Upper lobe of left lung (tissue), 6 donors: ENCODE results near the gene RILPL1. TPM values are rescaled to one million over a fixed set of nuclear protein-coding genes. Genes with fewer than 3 reads are reported as not detected.
"Not testable (repeated sequence)": the region's sequence is repeated elsewhere in the genome, so short reads cannot be mapped to it uniquely, and the experiment has no call there.

Experiments
- ATAC-seq, 2 donors: fragments of 200-7000 bp; cut with Tn5 transposase; one replicate each; pipeline ENCODE4 v1.9.1; 2022; ENCODE audit warnings: mild to moderate bottlenecking in 2 of 2, moderate library complexity in 2 of 2; ENCODE audit not compliant: low FRiP score in 2 of 2
- DNase-seq, 2 donors: peaks; one replicate each; pipeline ENCODE4 v3.0.0-alpha.2; 2019 to 2020
- H3K27ac ChIP-seq, 4 donors: fragments of 200-600 bp; sonication (generic); one replicate each; pipeline ENCODE4 v1.5.1; 2016 to 2019
- H3K27me3 ChIP-seq, 4 donors: fragments of 200-600 bp; sonication (generic); one replicate each; pipeline ENCODE4 v1.5.1; 2017 to 2019
- H3K36me3 ChIP-seq, 4 donors: fragments of 200-600 bp; sonication (generic); one replicate each; pipeline ENCODE4 v1.5.1; 2016 to 2019
- H3K4me1 ChIP-seq, 4 donors: fragments of 200-600 bp; sonication (generic); one replicate each; pipeline ENCODE4 v1.5.1; 2018 to 2019
- H3K4me3 ChIP-seq, 4 donors: fragments of 200-600 bp; sonication (generic); one replicate each; pipeline ENCODE4 v1.5.1; 2017 to 2019; ENCODE audit warnings: mild to moderate bottlenecking in 2 of 4, moderate library complexity in 1 of 4
- H3K9me3 ChIP-seq, 4 donors: fragments of 200-600 bp; sonication (generic); one replicate each; pipeline ENCODE4 v1.5.1; 2018 to 2019
- EP300 ChIP-seq, 4 donors: sonication (generic); formaldehyde crosslinking; IDR thresholded peaks; one replicate each; pipeline ENCODE4 v1.5.1; 2017; ENCODE audit warnings: antibody characterized with exemption in 4 of 4, control low read depth in 2 of 4
- POLR2A ChIP-seq, 4 donors: fragments of 450-650 bp; IDR thresholded peaks; one replicate each; pipeline ENCODE4 v1.5.1; 2016 to 2017; ENCODE audit warnings: antibody characterized with exemption in 4 of 4, mild to moderate bottlenecking in 2 of 4
- POLR2AphosphoS5 ChIP-seq, 2 donors: sonication (generic); formaldehyde crosslinking; IDR thresholded peaks; one replicate each; pipeline ENCODE4 v1.5.1; 2017; ENCODE audit warnings: antibody characterized with exemption in 2 of 2
- WGBS, 2 donors: methylation state at CpG; one replicate each; pipeline ENCODE4 v1.1.5; 2017 to 2018; 5-methylcytosine and 5-hydroxymethylcytosine counted together
- total RNA-seq, 6 donors: library from RNA; depleted of rRNA in 4 of 6; stranded (reverse); fragments of >200 nt in 4 of 6; gene quantifications; one replicate each; pipeline versions ENCODE4 v1.1.0 to v1.2.1, GENCODE V29; 2016 to 2021
- TF ChIP-seq, protein P1 (sequence below), 6 experiments: fragments of 450-650 bp in 4 of 6; fragments of 200-600 bp in 2 of 6; sonication (generic) in 2 of 6; IDR thresholded peaks; one replicate each; pipeline ENCODE4 v1.5.1; 2016 to 2019; ENCODE audit warnings: antibody characterized with exemption in 6 of 6
- donor health status: DM: no; HTN: no; CAD: no; lungs with moderate emphysema.
- donor health status: DM: no; HTN: yes; CAD: no; lungs with severe emphysema.

The RILPL1 gene
- total RNA-seq, 6 donors from 2014 or later = 10.3 to 60.8 (median 18.6) TPM

- ATAC-seq (peak; percentile 89 to 90), DNase-seq (peak; percentile 77 to 91)
- Histone ChIP-seq H3K9me3 (no peaks in the 10 kb centered on the region), H3K36me3 (peaks cover 0 to 4% (median 0%) of the 10 kb centered on the region in 4 donors), H3K27me3 (no peaks in the 10 kb centered on the region), H3K27ac (peak within 1 kb of the TSS; percentile 97 to 100 (median 98)), H3K4me1 (peaks cover 7 to 27% (median 14%) of the 10 kb centered on the region in 4 donors), H3K4me3 (peak within 1 kb of the TSS; percentile 49 to 92 (median 76))
- TF ChIP-seq POLR2AphosphoS5 (IDR thresholded peaks at IDR 0.05) (peak in 1 of 2 donors; percentile 63), EP300 (IDR thresholded peaks at IDR 0.05) (peak in 1 of 4 donors; percentile 4), POLR2A (IDR thresholded peaks at IDR 0.05) (peak in 3 of 4 donors; percentile 37 to 67 (median 42))
- TF ChIP-seq, protein P1, sequence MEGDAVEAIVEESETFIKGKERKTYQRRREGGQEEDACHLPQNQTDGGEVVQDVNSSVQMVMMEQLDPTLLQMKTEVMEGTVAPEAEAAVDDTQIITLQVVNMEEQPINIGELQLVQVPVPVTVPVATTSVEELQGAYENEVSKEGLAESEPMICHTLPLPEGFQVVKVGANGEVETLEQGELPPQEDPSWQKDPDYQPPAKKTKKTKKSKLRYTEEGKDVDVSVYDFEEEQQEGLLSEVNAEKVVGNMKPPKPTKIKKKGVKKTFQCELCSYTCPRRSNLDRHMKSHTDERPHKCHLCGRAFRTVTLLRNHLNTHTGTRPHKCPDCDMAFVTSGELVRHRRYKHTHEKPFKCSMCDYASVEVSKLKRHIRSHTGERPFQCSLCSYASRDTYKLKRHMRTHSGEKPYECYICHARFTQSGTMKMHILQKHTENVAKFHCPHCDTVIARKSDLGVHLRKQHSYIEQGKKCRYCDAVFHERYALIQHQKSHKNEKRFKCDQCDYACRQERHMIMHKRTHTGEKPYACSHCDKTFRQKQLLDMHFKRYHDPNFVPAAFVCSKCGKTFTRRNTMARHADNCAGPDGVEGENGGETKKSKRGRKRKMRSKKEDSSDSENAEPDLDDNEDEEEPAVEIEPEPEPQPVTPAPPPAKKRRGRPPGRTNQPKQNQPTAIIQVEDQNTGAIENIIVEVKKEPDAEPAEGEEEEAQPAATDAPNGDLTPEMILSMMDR (IDR thresholded peaks at IDR 0.05) = peak in 2 of 6 experiments; percentile 6 to 19
- WGBS, 2 donors = 0 to 1% methylated on average over 42 to 48 of the region's 48 CpGs
These were observed 75.3 kb downstream of the RILPL1 start, which contains the start of gene SNRNP35 for GRCh38 chr12:123457980-123458779. TSS of gene SNRNP35 (plus strand) at chr12:123458139. CDS start at chr12:123465541, 7,402 bp downstream.

DNA sequence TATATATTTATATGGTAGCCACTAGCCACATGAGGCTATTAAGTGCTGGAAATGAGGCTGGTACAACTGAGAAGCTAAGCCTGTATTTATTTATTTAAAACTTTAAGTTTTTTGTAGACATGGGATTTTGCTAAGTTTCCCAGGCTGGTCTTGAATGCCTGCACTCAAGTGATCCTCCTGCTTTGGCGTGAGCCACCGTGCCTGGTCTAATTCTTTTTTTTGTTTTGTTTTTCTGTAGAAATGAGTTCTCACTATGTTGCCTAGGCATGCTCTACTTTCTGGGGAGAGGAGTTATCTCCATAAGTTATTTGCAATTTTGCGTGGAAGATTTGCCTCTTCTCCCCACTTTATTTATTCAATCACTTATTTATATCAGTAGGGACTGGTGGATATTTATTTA lies 80.4 kb downstream of the RILPL1 start:
- DNase-seq (no peak), ATAC-seq (no peak)
- TF ChIP-seq, protein P1 (IDR thresholded peaks at IDR 0.05) = no peak
- no peak for TF ChIP-seq POLR2A (IDR thresholded peaks at IDR 0.05)
- no peak for TF ChIP-seq EP300 (IDR thresholded peaks at IDR 0.05)
- TF ChIP-seq POLR2AphosphoS5 (IDR thresholded peaks at IDR 0.05) = no peak
- WGBS, 2 donors = 52 to 76% methylated on average over 3 of the region's 3 CpGs
- no peak overlapping the region for H3K27ac ChIP-seq
- no peak overlapping the region for H3K4me3 ChIP-seq
- no peaks in the 10 kb centered on the region for H3K9me3 ChIP-seq
- H3K4me1 ChIP-seq = peaks cover 7 to 11% (median 11%) of the 10 kb centered on the region in 4 donors
- H3K36me3 ChIP-seq = no peaks in the 10 kb centered on the region
- H3K27me3 ChIP-seq = no peaks in the 10 kb centered on the region

- ATAC-seq, H3K4me3 ChIP-seq, H3K9me3 ChIP-seq, H3K36me3 ChIP-seq, H3K27ac ChIP-seq, DNase-seq, H3K27me3 ChIP-seq: not testable (repeated sequence)
- H3K4me1 ChIP-seq = peaks cover 13 to 19% (median 18%) of the 10 kb centered on the region in 4 donors
- WGBS, 2 donors = 0 to 86% methylated on average over 1 of the region's 1 CpG
These were observed 81.3 kb downstream of the RILPL1 start for GRCh38 chr12:123452276-123452550.

DNA sequence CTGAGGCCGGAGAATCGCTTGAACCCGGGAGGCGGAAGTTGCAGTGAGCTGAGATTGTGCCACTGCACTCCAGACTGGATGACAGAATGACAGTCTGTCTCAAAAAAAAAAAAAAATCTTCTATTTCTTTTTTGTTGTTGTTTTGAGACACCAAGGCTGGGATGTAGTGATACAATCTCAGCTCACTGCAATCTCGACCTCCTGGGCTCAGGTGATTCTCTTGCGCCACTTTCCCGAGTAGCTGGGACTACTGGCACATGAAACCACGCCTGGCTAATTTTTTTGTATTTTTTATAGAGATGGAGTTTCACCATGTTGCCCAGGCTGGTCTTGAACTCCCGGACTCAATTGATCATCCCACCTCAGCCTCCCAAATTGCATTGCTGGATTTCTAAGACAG lies 82.9 kb downstream of the RILPL1 start:
- Histone ChIP-seq H3K4me3 (no peak overlapping the region), H3K9me3 (no peaks in the 10 kb centered on the region), H3K4me1 (peaks cover 28 to 34% (median 32%) of the 10 kb centered on the region in 4 donors), H3K27ac (peak overlapping the region in 1 of 4 donors; percentile 85), H3K36me3 (no peaks in the 10 kb centered on the region), H3K27me3 (no peaks in the 10 kb centered on the region)
- ATAC-seq (no peak), DNase-seq (no peak)
- no peak for TF ChIP-seq POLR2AphosphoS5 (IDR thresholded peaks at IDR 0.05)
- TF ChIP-seq, protein P1 (IDR thresholded peaks at IDR 0.05) = no peak
- no peak for TF ChIP-seq EP300 (IDR thresholded peaks at IDR 0.05)
- no peak for TF ChIP-seq POLR2A (IDR thresholded peaks at IDR 0.05)
- 89 to 95% methylated on average over 9 of the region's 9 CpGs for WGBS, 2 donors

DNA sequence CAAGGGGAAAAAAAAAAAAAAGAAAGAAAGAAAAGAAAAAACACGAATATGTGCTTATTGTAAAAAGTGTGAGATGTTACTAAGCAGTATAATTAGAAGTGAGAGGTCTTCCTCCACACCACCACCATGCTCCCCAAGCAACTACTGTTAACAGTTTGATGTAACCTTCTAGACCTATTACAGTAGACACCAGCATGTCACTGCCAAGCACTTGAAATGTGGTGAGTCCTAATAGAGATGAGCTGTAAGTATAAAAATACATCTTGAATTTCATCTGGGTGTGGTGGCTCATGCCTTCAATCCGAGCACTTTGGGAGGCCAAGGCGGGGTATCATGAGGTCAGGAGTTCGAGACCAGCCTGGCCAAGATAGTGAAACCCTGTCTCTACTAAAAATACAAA lies 83.7 kb downstream of the RILPL1 start:
- DNase-seq (no peak), ATAC-seq (no peak)
- peaks cover 36 to 42% (median 40%) of the 10 kb centered on the region in 4 donors for H3K4me1 ChIP-seq
- no peak overlapping the region for H3K4me3 ChIP-seq
- H3K9me3 ChIP-seq = no peaks in the 10 kb centered on the region
- no peaks in the 10 kb centered on the region for H3K36me3 ChIP-seq
- WGBS, 2 donors = 85 to 88% methylated on average over 4 of the region's 4 CpGs
- H3K27ac ChIP-seq = peak overlapping the region in 3 of 4 donors; percentile 85 to 88 (median 88)
- no peak for TF ChIP-seq POLR2A (IDR thresholded peaks at IDR 0.05)
- H3K27me3 ChIP-seq = no peaks in the 10 kb centered on the region
